Measurements from ENCODE around the gene PRUNE1. TPM values are rescaled to one million over a fixed set of nuclear protein-coding genes. Genes with fewer than 3 reads are reported as not detected.

PRUNE1 gene
- total and polyA plus RNA-seq, 2 of the 4 experiments (the other 2 are of a cell fraction), result 7.9 to 9.4 TPM

DNA sequence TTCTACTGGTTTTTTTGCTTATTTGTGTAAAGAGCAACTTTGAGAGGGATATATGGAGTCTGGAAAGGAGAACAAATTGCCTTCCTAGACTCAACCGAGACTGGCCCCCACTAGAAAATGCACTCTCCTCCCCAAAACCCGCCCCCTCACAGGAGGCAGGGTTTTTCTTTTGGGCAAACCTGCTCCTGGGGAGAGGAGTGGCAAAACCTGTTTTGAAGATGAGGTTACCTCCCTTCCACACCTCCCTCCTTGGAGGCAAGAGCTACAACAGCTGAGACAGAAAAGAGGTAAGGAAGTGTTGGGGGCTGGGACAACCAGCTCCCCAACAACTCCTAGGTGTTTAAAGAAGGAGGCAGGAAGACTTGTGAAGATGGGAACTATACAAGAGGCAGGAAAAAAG is 28.1 kb downstream of the PRUNE1 start, which contains the start of gene BNIPL:
Gene BNIPL (plus strand): TSS at position 231 of the 400 bp plus-strand sequence. CDS start 140 bp downstream, at position 371.
- H2BK5ac ChIP-seq (ENCODE audit: low read depth, low read length, poor library complexity, severe bottlenecking), result no peak within 1 kb of the TSS
- no peak within 1 kb of the TSS for H3K4me2 ChIP-seq (ENCODE audit: low read depth, low read length)
- no peak within 1 kb of the TSS for H3K27ac ChIP-seq (ENCODE audit: insufficient read depth, low read length)
- no peak within 1 kb of the TSS for H2BK15ac ChIP-seq (ENCODE audit: low read depth, low read length)
- no peaks in the 10 kb centered on the region for H3K79me1 ChIP-seq (ENCODE audit: low read depth in 1 of 2, low read length in 2 of 2)
- no TSS peak for BruUV-seq (replicated peaks)
- in situ Hi-C loops (cut with MboI; ENCODE audit: low sequenced_read_pairs) (loop anchor here (10.0 kb wide), 1 partner anchor 62 kb away; the partner anchor contains the start of gene CERS2), intact Hi-C loops (cut with micrococcal nuclease) (no loop called here), dilution Hi-C loops (cut with HindIII; ENCODE audit: low sequenced_read_pairs, unreplicated experiment) (no loop called here)
- no peak within 1 kb of the TSS for H3K9ac ChIP-seq (ENCODE audit: low read depth, low read length)
- H3K18ac ChIP-seq (ENCODE audit: low read depth, low read length), result no peak within 1 kb of the TSS
- ATAC-seq (ENCODE audit: low read depth), result no peak
- no peak within 1 kb of the TSS for H2AFZ ChIP-seq (replicated peaks; ENCODE audit: low read length, poor library complexity)
- no peak within 1 kb of the TSS for H2AK5ac ChIP-seq (ENCODE audit: low read depth, low read length)
- WGBS, 2 experiments (ENCODE audit: extremely low coverage in 2 of 2, insufficient read length in 1 of 2), result no CpG with 5 or more reads among the region's 2 CpGs
- no peaks in the 10 kb centered on the region for H4K20me1 ChIP-seq (ENCODE audit: insufficient read depth, low read length)
- POLR2A ChIA-PET (ENCODE audit: unreplicated experiment), result no interaction called here
- H4K5ac ChIP-seq (ENCODE audit: low read depth, low read length), result no peak within 1 kb of the TSS
- DNase-seq, result no peak
- H4K8ac ChIP-seq (ENCODE audit: low read depth in 2 of 2, low read length in 2 of 2), result no peak within 1 kb of the TSS
- CTCF ChIA-PET, result interaction anchor here (0.6 kb wide), 1 partner anchor 12 kb away, joined by 3 read pairs; no protein-coding TSS in a partner anchor
- peaks cover 16% of the 10 kb centered on the region for H3K36me3 ChIP-seq (ENCODE audit: control insufficient read depth, insufficient read depth, low read length)
- no peaks in the 10 kb centered on the region for H3K27me3 ChIP-seq (ENCODE audit: control insufficient read depth, insufficient read depth, low read length)
- no peak within 1 kb of the TSS for H3K4ac ChIP-seq (ENCODE audit: low read depth, low read length)
- TF ChIP-seq CHD1 (IDR thresholded peaks at IDR 0.05; ENCODE audit: low read depth, low read length) (no peak), NFE2L2 (IDR thresholded peaks at IDR 0.05; ENCODE audit: low read depth, low read length) (no peak), MXI1 (IDR thresholded peaks at IDR 0.05; ENCODE audit: borderline replicate concordance, low read depth, low read length) (no peak), RAD21 (IDR thresholded peaks at IDR 0.05; ENCODE audit: low read length) (no peak)
- TF ChIP-seq, protein P1, sequence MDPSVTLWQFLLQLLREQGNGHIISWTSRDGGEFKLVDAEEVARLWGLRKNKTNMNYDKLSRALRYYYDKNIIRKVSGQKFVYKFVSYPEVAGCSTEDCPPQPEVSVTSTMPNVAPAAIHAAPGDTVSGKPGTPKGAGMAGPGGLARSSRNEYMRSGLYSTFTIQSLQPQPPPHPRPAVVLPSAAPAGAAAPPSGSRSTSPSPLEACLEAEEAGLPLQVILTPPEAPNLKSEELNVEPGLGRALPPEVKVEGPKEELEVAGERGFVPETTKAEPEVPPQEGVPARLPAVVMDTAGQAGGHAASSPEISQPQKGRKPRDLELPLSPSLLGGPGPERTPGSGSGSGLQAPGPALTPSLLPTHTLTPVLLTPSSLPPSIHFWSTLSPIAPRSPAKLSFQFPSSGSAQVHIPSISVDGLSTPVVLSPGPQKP (IDR thresholded peaks at IDR 0.05; ENCODE audit: borderline replicate concordance, low read depth, low read length), result no peak
- TF ChIP-seq, protein P2, sequence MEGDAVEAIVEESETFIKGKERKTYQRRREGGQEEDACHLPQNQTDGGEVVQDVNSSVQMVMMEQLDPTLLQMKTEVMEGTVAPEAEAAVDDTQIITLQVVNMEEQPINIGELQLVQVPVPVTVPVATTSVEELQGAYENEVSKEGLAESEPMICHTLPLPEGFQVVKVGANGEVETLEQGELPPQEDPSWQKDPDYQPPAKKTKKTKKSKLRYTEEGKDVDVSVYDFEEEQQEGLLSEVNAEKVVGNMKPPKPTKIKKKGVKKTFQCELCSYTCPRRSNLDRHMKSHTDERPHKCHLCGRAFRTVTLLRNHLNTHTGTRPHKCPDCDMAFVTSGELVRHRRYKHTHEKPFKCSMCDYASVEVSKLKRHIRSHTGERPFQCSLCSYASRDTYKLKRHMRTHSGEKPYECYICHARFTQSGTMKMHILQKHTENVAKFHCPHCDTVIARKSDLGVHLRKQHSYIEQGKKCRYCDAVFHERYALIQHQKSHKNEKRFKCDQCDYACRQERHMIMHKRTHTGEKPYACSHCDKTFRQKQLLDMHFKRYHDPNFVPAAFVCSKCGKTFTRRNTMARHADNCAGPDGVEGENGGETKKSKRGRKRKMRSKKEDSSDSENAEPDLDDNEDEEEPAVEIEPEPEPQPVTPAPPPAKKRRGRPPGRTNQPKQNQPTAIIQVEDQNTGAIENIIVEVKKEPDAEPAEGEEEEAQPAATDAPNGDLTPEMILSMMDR (conservative IDR thresholded peaks at IDR 0.05; ENCODE audit: low read depth, low read length), result no peak
- H3K23ac ChIP-seq (ENCODE audit: low read depth, low read length), result no peak within 1 kb of the TSS
- H3K56ac ChIP-seq (ENCODE audit: extremely low read depth, insufficient read depth, low read length), result no peak within 1 kb of the TSS
- no peaks in the 10 kb centered on the region for H3K4me1 ChIP-seq (ENCODE audit: control insufficient read depth, insufficient read depth, low read length)
- no peak within 1 kb of the TSS for H3K4me3 ChIP-seq (ENCODE audit: insufficient read depth, low read depth, low read length)
- peak within 1 kb of the TSS; percentile 76 for H2AK9ac ChIP-seq (replicated peaks; ENCODE audit: low read depth, low read length, poor library complexity)
- H4K91ac ChIP-seq (ENCODE audit: insufficient read depth, low read depth, low read length), result no peak within 1 kb of the TSS
- no peak within 1 kb of the TSS for H3K14ac ChIP-seq (replicated peaks; ENCODE audit: low read depth, low read length)
- H3K9me3 ChIP-seq (ENCODE audit: control insufficient read depth, insufficient read depth, low read length), result no peaks in the 10 kb centered on the region
- H3K9me1 ChIP-seq (ENCODE audit: insufficient read depth, low read length), result no peaks in the 10 kb centered on the region
- H2BK20ac ChIP-seq (ENCODE audit: low read depth, low read length), result no peak within 1 kb of the TSS
- H2BK120ac ChIP-seq (ENCODE audit: low read depth, low read length), result no peak within 1 kb of the TSS

Measured in IMR-90 (cell line).